Breast epithelium (tissue), 3 donors: ENCODE measurements around the gene TMEM132C.

Experiments
- CTCF ChIP-seq, 3 donors: fragments of 450-650 bp; IDR thresholded peaks; one replicate each; pipeline ENCODE4 v1.5.1; 2016 to 2017; ENCODE audit warnings: antibody characterized with exemption in 3 of 3, mild to moderate bottlenecking in 3 of 3, moderate library complexity in 3 of 3
- POLR2A ChIP-seq: fragments of 450-650 bp; IDR thresholded peaks from one replicate; pipeline ENCODE4 v1.6.1; 2016; ENCODE audit warnings: antibody characterized with exemption, mild to moderate bottlenecking, moderate library complexity

GRCh38 chr12:128548949-128549348 lies 282.0 kb downstream of the TMEM132C start:
- TF ChIP-seq CTCF (IDR thresholded peaks at IDR 0.05) (no peak), POLR2A (no peak)
